B cell (primary cell): Measurements from ENCODE around the gene COX20. TPM values are rescaled to one million over a fixed set of nuclear protein-coding genes. Genes with fewer than 3 reads are reported as not detected.
A peak's percentile ranks its signal among the peaks of the same experiment; 100 is the strongest.

Experiments
- ATAC-seq: fragments of 200-7000 bp; cut with Tn5 transposase; one replicate; pipeline ENCODE4 v1.10.0; 2021; ENCODE audit warnings: low read depth, mild to moderate bottlenecking, moderate number of reproducible peaks, moderate library complexity
- CTCF ChIA-PET: fragments of 350-600 bp; sonication (Branson Sonifier 250); formaldehyde crosslinking; loops from one replicate; lab custom pipeline; 2021; ENCODE audit warnings: antibody characterized with exemption, inconsistent platforms; lab: Charles Lee
- POLR2A ChIA-PET: fragments of 350-600 bp; sonication (Branson Sonifier 250); formaldehyde crosslinking; loops from one replicate; lab custom pipeline; 2021; ENCODE audit warnings: antibody characterized with exemption; lab: Charles Lee
- DNase-seq: peaks from one replicate; pipeline ENCODE4 v3.0.0; 2013
- H2AFZ ChIP-seq: 2 replicates; pipeline ENCODE4 v1.6.1; 2012; ENCODE audit warnings: mild to moderate bottlenecking, low read depth, low read length; ENCODE audit not compliant: insufficient read depth, poor library complexity, severe bottlenecking
- H3K27ac ChIP-seq, 2 donors: 1 replicate in 1 of 2; 2 replicates in 1 of 2; pipeline ENCODE4 v1.5.1; 2012 to 2013; ENCODE audit warnings: low read length in 2 of 2, mild to moderate bottlenecking in 2 of 2, moderate library complexity in 1 of 2
- H3K27me3 ChIP-seq, 4 experiments: fragments of 200-600 bp in 1 of 4; sonication (generic) in 1 of 4; replicated peaks in 1 of 4; 1 replicate in 2 of 4; 2 replicates in 2 of 4; pipeline versions ENCODE4 v1.6.1 to v1.7.0; 2013 to 2016; ENCODE audit warnings: low read length in 3 of 4, mild to moderate bottlenecking in 2 of 4, mixed read lengths in 1 of 4, moderate library complexity in 1 of 4; ENCODE audit not compliant: insufficient read depth in 4 of 4, control insufficient read depth in 3 of 4; ENCODE audit errors: control extremely low read depth in 1 of 4
- H3K36me3 ChIP-seq, 2 experiments: replicated peaks in 1 of 2; 1 replicate in 1 of 2; 2 replicates in 1 of 2; pipeline versions ENCODE4 v1.6.1 to v1.7.1; 2013; ENCODE audit warnings: low read length in 1 of 2; ENCODE audit not compliant: insufficient read depth in 2 of 2, control insufficient read depth in 1 of 2; ENCODE audit errors: control extremely low read depth in 1 of 2, extremely low read depth in 1 of 2
- H3K4me1 ChIP-seq, 2 donors: fragments of 200-600 bp in 1 of 2; sonication (generic) in 1 of 2; 1 replicate in 1 of 2; 2 replicates in 1 of 2; pipeline versions ENCODE4 v1.5.1 to v1.6.1; 2013 to 2017; ENCODE audit warnings: low read length in 2 of 2; ENCODE audit not compliant: control insufficient read depth in 2 of 2, insufficient read depth in 2 of 2
- H3K4me2 ChIP-seq: replicated peaks from 2 replicates; pipeline ENCODE3; 2012; ENCODE audit warnings: mild to moderate bottlenecking, low read depth, low read length; ENCODE audit not compliant: poor library complexity, severe bottlenecking
- H3K4me3 ChIP-seq, 5 experiments: fragments of 200-600 bp in 1 of 5; sonication (generic) in 1 of 5; 1 replicate in 3 of 5; 2 replicates in 2 of 5; pipeline versions ENCODE4 v1.5.1 to v1.7.0; 2011 to 2016; ENCODE audit warnings: low read length in 4 of 5, mild to moderate bottlenecking in 4 of 5, low read depth in 2 of 5, control low read depth in 1 of 5, moderate library complexity in 1 of 5; ENCODE audit not compliant: insufficient read depth in 1 of 5; ENCODE audit errors: control extremely low read depth in 1 of 5, extremely low read depth in 1 of 5
- H3K79me2 ChIP-seq: fragments of 200-600 bp; sonication (generic); one replicate; pipeline ENCODE4 v1.6.0; 2016; ENCODE audit warnings: low read length; ENCODE audit not compliant: control insufficient read depth, insufficient read depth
- H3K9ac ChIP-seq: fragments of 200-600 bp; sonication (generic); 2 replicates; pipeline ENCODE4 v1.6.1; 2017; ENCODE audit warnings: mild to moderate bottlenecking, low read length, moderate library complexity
- H3K9me3 ChIP-seq, 3 donors: one replicate each; pipeline versions ENCODE4 v1.6.1 to v1.7.1; 2013; ENCODE audit warnings: low read length in 2 of 3; ENCODE audit not compliant: control insufficient read depth in 2 of 3, insufficient read depth in 1 of 3; ENCODE audit errors: control extremely low read depth in 1 of 3
- H4K20me1 ChIP-seq: 2 replicates; pipeline ENCODE4 v1.6.0; 2012; ENCODE audit warnings: mild to moderate bottlenecking, low read length; ENCODE audit not compliant: insufficient read depth, control insufficient read depth, poor library complexity, severe bottlenecking
- H3K27ac Mint-ChIP-seq: one replicate; pipeline ENCODE4 v1.8.0; 2021; ENCODE audit warnings: mixed read lengths
- H3K27me3 Mint-ChIP-seq: one replicate; pipeline ENCODE4 v1.8.0; 2021; ENCODE audit warnings: mixed read lengths
- H3K4me1 Mint-ChIP-seq: one replicate; pipeline ENCODE4 v1.8.0; 2021; ENCODE audit warnings: mixed read lengths
- H3K4me3 Mint-ChIP-seq: one replicate; pipeline ENCODE4 v1.8.0; 2021; ENCODE audit warnings: mixed read lengths
- H3K9me3 Mint-ChIP-seq: one replicate; pipeline ENCODE4 v1.8.0; 2022; ENCODE audit warnings: mixed read lengths; ENCODE audit not compliant: insufficient read depth
- EZH2 ChIP-seq: IDR thresholded peaks from 2 replicates; pipeline ENCODE4 v1.6.1; 2012; ENCODE audit warnings: borderline replicate concordance, low read depth, mild to moderate bottlenecking, moderate library complexity, low read length; ENCODE audit not compliant: insufficient read depth, poor library complexity, severe bottlenecking
- WGBS: methylation state at CpG from one replicate; pipeline ENCODE4 v1.1.5; 2013; ENCODE audit warnings: missing lambda C conversion rate; ENCODE audit not compliant: insufficient coverage; 5-methylcytosine and 5-hydroxymethylcytosine counted together
- intact Hi-C: fragments of 100-400 bp; cut with micrococcal nuclease; formaldehyde crosslinking; loops from one replicate; pipeline ENCODE4 v1.10.0; 2022
- polyA plus RNA-seq: library from polyadenylated mRNA; depleted of rRNA; stranded (reverse); fragments of >200 nt; gene quantifications from 2 replicates; pipeline ENCODE4 v1.2.3, GENCODE V29; 2012
- total RNA-seq, 2 donors: library from RNA; stranded (reverse); fragments of 120-200 nt in 1 of 2; gene quantifications; 1 replicate in 1 of 2; 2 replicates in 1 of 2; pipeline versions ENCODE4 v1.2.3 to v1.2.4, GENCODE V29; 2013 to 2022
- TF ChIP-seq, protein P1 (sequence below): fragments of 200-600 bp; IDR thresholded peaks from one replicate; pipeline ENCODE4 v1.8.0; 2022; ENCODE audit warnings: antibody characterized with exemption, mild to moderate bottlenecking

The COX20 gene
- total and polyA plus RNA-seq, 2 donors (not counting 1 experiment from before 2014, with no cell fraction given), result 24.7 to 35.7 TPM

DNA sequence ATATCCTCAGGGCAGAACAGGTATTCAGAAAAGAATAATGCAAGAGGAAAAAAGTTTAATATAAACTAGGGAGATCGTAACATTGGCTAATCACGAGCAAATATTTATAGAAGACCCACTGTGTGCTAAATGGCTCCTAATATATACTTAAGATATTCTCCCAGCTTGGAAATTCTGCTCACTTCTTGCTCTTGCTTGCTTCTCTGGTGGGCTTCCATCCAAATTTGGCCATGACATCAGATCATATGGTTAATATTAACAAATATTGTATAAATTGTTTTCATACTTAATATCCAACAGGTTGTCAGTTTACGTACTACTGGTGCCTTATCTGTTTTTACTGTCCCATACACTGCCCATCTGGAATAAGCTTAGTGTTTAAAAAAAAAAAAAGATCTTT lies 1.1 kb downstream of the COX20 start:
- Histone ChIP-seq H3K79me2 (peaks cover 32% of the 10 kb centered on the region), H3K36me3 (peaks cover 0 to 9% of the 10 kb centered on the region in 2 experiments), H3K27ac (peak overlapping the region in 1 of 2 donors; percentile 97), H3K27me3 (no peaks in the 10 kb centered on the region), H3K9me3 (no peaks in the 10 kb centered on the region), H4K20me1 (no peaks in the 10 kb centered on the region), H3K4me2 (peak overlapping the region; percentile 75), H2AFZ (no peak overlapping the region), H3K4me3 (peak overlapping the region in 4 of 5 experiments; percentile 78 to 96 (median 93)), H3K4me1 (peaks cover 21 to 24% of the 10 kb centered on the region in 2 donors), H3K9ac (peak overlapping the region; percentile 93)
- intact Hi-C loops, result loop anchor here (1.0 to 10.0 kb wide), 2 partner anchors 35 to 792 kb away; no protein-coding TSS in a partner anchor
- ChIA-PET CTCF (interaction anchor here (0.6 to 6.4 kb wide), 8 partner anchors 8 to 215 kb away, joined by 4 to 70 read pairs (median 9); partner anchors contain the start of gene HNRNPU), POLR2A (interaction anchor here (0.7 to 5.4 kb wide), 10 partner anchors 10 to 206 kb away, joined by 3 to 135 read pairs (median 4); partner anchors contain the start of gene HNRNPU)
- Mint-ChIP-seq H3K4me1 (peaks cover 61% of the 10 kb centered on the region), H3K9me3 (no peaks in the 10 kb centered on the region), H3K27ac (peak overlapping the region; percentile 100), H3K27me3 (no peaks in the 10 kb centered on the region), H3K4me3 (peak overlapping the region; percentile 100)
- no CpG with 5 or more reads among the region's 3 CpGs for WGBS
- TF ChIP-seq EZH2, result no peak
- TF ChIP-seq, protein P1, sequence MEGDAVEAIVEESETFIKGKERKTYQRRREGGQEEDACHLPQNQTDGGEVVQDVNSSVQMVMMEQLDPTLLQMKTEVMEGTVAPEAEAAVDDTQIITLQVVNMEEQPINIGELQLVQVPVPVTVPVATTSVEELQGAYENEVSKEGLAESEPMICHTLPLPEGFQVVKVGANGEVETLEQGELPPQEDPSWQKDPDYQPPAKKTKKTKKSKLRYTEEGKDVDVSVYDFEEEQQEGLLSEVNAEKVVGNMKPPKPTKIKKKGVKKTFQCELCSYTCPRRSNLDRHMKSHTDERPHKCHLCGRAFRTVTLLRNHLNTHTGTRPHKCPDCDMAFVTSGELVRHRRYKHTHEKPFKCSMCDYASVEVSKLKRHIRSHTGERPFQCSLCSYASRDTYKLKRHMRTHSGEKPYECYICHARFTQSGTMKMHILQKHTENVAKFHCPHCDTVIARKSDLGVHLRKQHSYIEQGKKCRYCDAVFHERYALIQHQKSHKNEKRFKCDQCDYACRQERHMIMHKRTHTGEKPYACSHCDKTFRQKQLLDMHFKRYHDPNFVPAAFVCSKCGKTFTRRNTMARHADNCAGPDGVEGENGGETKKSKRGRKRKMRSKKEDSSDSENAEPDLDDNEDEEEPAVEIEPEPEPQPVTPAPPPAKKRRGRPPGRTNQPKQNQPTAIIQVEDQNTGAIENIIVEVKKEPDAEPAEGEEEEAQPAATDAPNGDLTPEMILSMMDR, result no peak
- no peak for ATAC-seq
- no peak for DNase-seq

DNA sequence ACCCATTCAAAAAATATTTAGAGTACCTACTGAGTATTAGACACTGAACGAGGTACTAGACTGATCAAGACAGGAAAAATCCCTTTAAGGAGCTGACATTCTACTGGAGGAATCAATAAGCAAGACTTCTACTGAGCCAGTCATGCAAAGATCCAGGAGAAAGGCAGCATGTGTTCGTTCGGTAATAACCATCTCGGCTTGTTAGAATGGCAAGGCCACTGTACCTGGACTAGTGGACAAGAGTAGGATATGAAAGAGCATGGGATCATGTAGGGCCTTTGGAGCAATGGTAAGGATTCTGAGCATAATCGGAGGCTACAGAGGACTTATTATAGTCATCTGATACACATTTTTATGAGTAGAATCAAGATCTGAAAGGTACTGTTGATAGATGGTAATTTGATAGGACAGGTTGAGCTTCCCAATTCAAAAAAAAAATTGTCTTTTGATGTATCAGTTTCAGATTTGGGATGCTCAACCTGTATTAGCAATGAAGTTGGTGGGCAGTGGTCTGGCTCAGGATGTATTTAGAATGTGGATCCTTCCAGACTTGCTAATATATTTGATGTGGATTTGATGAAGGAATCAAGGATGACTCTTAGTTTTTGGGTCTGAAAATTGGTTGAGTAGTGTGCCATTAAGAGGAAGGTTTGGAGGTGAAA lies 2.3 kb downstream of the COX20 start:
- TF ChIP-seq, protein P1, result no peak
- TF ChIP-seq EZH2, result no peak
- peaks cover 59% of the 10 kb centered on the region for H3K4me1 Mint-ChIP-seq
- H3K9me3 Mint-ChIP-seq, result no peaks in the 10 kb centered on the region

More for the DNA sequence above, 2.3 kb downstream of the COX20 start:
- 60% methylated on average over 3 of the region's 5 CpGs for WGBS
- H3K9me3 ChIP-seq, result no peaks in the 10 kb centered on the region
- no peak overlapping the region for H2AFZ ChIP-seq
- DNase-seq, result no peak
- Mint-ChIP-seq H3K27ac (peak overlapping the region; percentile 74), H3K4me3 (peak overlapping the region; percentile 35), H3K27me3 (no peaks in the 10 kb centered on the region)
- peaks cover 32% of the 10 kb centered on the region for H3K79me2 ChIP-seq
- H3K9ac ChIP-seq, result no peak overlapping the region
- ChIA-PET CTCF (interaction anchor here (0.5 to 6.4 kb wide), 6 partner anchors 18 to 205 kb away, joined by 4 to 70 read pairs (median 6); partner anchors contain the start of gene HNRNPU), POLR2A (interaction anchor here (1.0 to 5.4 kb wide), 3 partner anchors 23 to 133 kb away, joined by 3 to 135 read pairs (median 92); partner anchors contain the start of gene HNRNPU)
- peak overlapping the region; percentile 8 for H3K4me2 ChIP-seq
- peaks cover 21 to 24% of the 10 kb centered on the region in 2 donors for H3K4me1 ChIP-seq
- ATAC-seq, result no peak
- no peak overlapping the region for H3K4me3 ChIP-seq
- no peaks in the 10 kb centered on the region for H3K27me3 ChIP-seq
- H4K20me1 ChIP-seq, result no peaks in the 10 kb centered on the region
- H3K27ac ChIP-seq, result peak overlapping the region; percentile 21 to 97
- intact Hi-C loops, result loop anchor here (10.0 kb wide), 1 partner anchor 793 kb away; no protein-coding TSS in a partner anchor
- H3K36me3 ChIP-seq, result peaks cover 0 to 20% of the 10 kb centered on the region in 2 experiments
